Measurements from ENCODE around the gene EGLN3.
"Not testable (repeated sequence)": the region's sequence is repeated elsewhere in the genome, so short reads cannot be mapped to it uniquely, and the experiment has no call there.

Gene EGLN3

GRCh38 chr14:33963892-33964291 lies 13.0 kb upstream of the EGLN3 start:
- Histone ChIP-seq H3K4me2 (ENCODE audit: insufficient read depth, low read length) (no peak overlapping the region), H3K4me3 (ENCODE audit: low read depth in 1 of 2, low read length in 2 of 2) (no peak overlapping the region), H3K36me3 (ENCODE audit: insufficient read depth, low read length) (no peaks in the 10 kb centered on the region), H3K9ac (ENCODE audit: low read depth, low read length) (no peak overlapping the region), H3K9me3 (ENCODE audit: insufficient read depth, low read length, severe bottlenecking) (no peaks in the 10 kb centered on the region), H3K27ac (ENCODE audit: low read length) (no peak overlapping the region), H4K20me1 (ENCODE audit: insufficient read depth, low read length) (no peaks in the 10 kb centered on the region), H3K79me2 (ENCODE audit: insufficient read depth, low read length) (no peaks in the 10 kb centered on the region), H2AFZ (ENCODE audit: low read depth, low read length) (no peak overlapping the region), H3K4me1 (ENCODE audit: insufficient read depth, low read length) (peaks cover 25% of the 10 kb centered on the region), H3K27me3 (ENCODE audit: insufficient read depth, low read length, poor library complexity) (no peaks in the 10 kb centered on the region)
- ATAC-seq (ENCODE audit: insufficient read depth, low read depth), result no peak
- no peak for DNase-seq
- TF ChIP-seq EZH2 (IDR thresholded peaks at IDR 0.05; ENCODE audit: borderline replicate concordance, low read depth, low read length, severe bottlenecking), result no peak

GRCh38 chr14:33962466-33962865 lies 11.6 kb upstream of the EGLN3 start:
- H3K9ac ChIP-seq (ENCODE audit: low read depth, low read length); H2AFZ ChIP-seq (ENCODE audit: low read depth, low read length); ATAC-seq (ENCODE audit: insufficient read depth, low read depth); H3K9me3 ChIP-seq (ENCODE audit: insufficient read depth, low read length, severe bottlenecking); H3K36me3 ChIP-seq (ENCODE audit: insufficient read depth, low read length); H3K27me3 ChIP-seq (ENCODE audit: insufficient read depth, low read length, poor library complexity); H3K79me2 ChIP-seq (ENCODE audit: insufficient read depth, low read length); DNase-seq; H3K4me3 ChIP-seq (ENCODE audit: low read depth in 1 of 2, low read length in 2 of 2); H3K4me2 ChIP-seq (ENCODE audit: insufficient read depth, low read length); H4K20me1 ChIP-seq (ENCODE audit: insufficient read depth, low read length): not testable (repeated sequence)
- peaks cover 25% of the 10 kb centered on the region for H3K4me1 ChIP-seq (ENCODE audit: insufficient read depth, low read length)
- H3K27ac ChIP-seq (ENCODE audit: low read length), result peak overlapping the region; percentile 1; the same call in 1 of the 2 replicates

- Histone ChIP-seq H3K4me2 (ENCODE audit: insufficient read depth, low read length) (no peak overlapping the region), H3K79me2 (ENCODE audit: insufficient read depth, low read length) (no peaks in the 10 kb centered on the region), H3K4me3 (ENCODE audit: low read depth in 1 of 2, low read length in 2 of 2) (no peak overlapping the region), H2AFZ (ENCODE audit: low read depth, low read length) (no peak overlapping the region), H3K27ac (ENCODE audit: low read length) (peak overlapping the region; percentile 1; the same call in 1 of the 2 replicates), H3K9me3 (ENCODE audit: insufficient read depth, low read length, severe bottlenecking) (no peaks in the 10 kb centered on the region), H3K9ac (ENCODE audit: low read depth, low read length) (no peak overlapping the region), H3K4me1 (ENCODE audit: insufficient read depth, low read length) (peaks cover 25% of the 10 kb centered on the region), H3K27me3 (ENCODE audit: insufficient read depth, low read length, poor library complexity) (no peaks in the 10 kb centered on the region), H4K20me1 (ENCODE audit: insufficient read depth, low read length) (no peaks in the 10 kb centered on the region), H3K36me3 (ENCODE audit: insufficient read depth, low read length) (no peaks in the 10 kb centered on the region)
- DNase-seq, result no peak
- TF ChIP-seq CTCF (IDR thresholded peaks at IDR 0.05; ENCODE audit: borderline replicate concordance, extremely low read depth, low read length, poor library complexity, severe bottlenecking) (no peak), EZH2 (IDR thresholded peaks at IDR 0.05; ENCODE audit: borderline replicate concordance, low read depth, low read length, severe bottlenecking) (no peak)
- no peak for ATAC-seq (ENCODE audit: insufficient read depth, low read depth)
These were observed 11.1 kb upstream of the EGLN3 start for GRCh38 chr14:33962016-33962415.

- Histone ChIP-seq H3K79me2 (ENCODE audit: insufficient read depth, low read length) (no peaks in the 10 kb centered on the region), H4K20me1 (ENCODE audit: insufficient read depth, low read length) (no peaks in the 10 kb centered on the region), H3K9ac (ENCODE audit: low read depth, low read length) (no peak overlapping the region), H3K36me3 (ENCODE audit: insufficient read depth, low read length) (no peaks in the 10 kb centered on the region), H3K27me3 (ENCODE audit: insufficient read depth, low read length, poor library complexity) (no peaks in the 10 kb centered on the region), H3K9me3 (ENCODE audit: insufficient read depth, low read length, severe bottlenecking) (no peaks in the 10 kb centered on the region), H3K4me2 (ENCODE audit: insufficient read depth, low read length) (peak overlapping the region; percentile 47), H3K4me3 (ENCODE audit: low read depth in 1 of 2, low read length in 2 of 2) (peak overlapping the region in 1 of 2 experiments; percentile 16; a peak in 1 of 4 replicates), H3K27ac (ENCODE audit: low read length) (peak overlapping the region; percentile 46; the same call in 1 of the 2 replicates), H2AFZ (ENCODE audit: low read depth, low read length) (no peak overlapping the region), H3K4me1 (ENCODE audit: insufficient read depth, low read length) (peaks cover 25% of the 10 kb centered on the region)
- peak; percentile 97 for ATAC-seq (ENCODE audit: insufficient read depth, low read depth)
- no peak for TF ChIP-seq CTCF (IDR thresholded peaks at IDR 0.05; ENCODE audit: borderline replicate concordance, extremely low read depth, low read length, poor library complexity, severe bottlenecking)
- TF ChIP-seq EZH2 (IDR thresholded peaks at IDR 0.05; ENCODE audit: borderline replicate concordance, low read depth, low read length, severe bottlenecking), result no peak
- DNase-seq, result peak; percentile 78
These were observed 8.8 kb upstream of the EGLN3 start for GRCh38 chr14:33959692-33960151.
